Fibroblast of peridontal ligament (primary cell): ENCODE data around the gene TMTC2.
A peak's percentile ranks its signal among the peaks of the same experiment; 100 is the strongest.

Source experiments
- DNase-seq: peaks from one replicate; pipeline ENCODE4 v3.0.0-alpha.2; 2010; ENCODE audit errors: extremely low read depth

The TMTC2 gene

GRCh38 chr12:82883394-82884355 lies 197.0 kb downstream of the TMTC2 start:
- DNase-seq, result no peak

- no peak for DNase-seq
Observed at GRCh38 chr12:82886671-82887340, 200.1 kb downstream of the TMTC2 start.

GRCh38 chr12:82893896-82894295 lies 207.2 kb downstream of the TMTC2 start:
- no peak for DNase-seq

GRCh38 chr12:82896277-82896676 lies 209.6 kb downstream of the TMTC2 start:
- DNase-seq, result no peak

- no peak for DNase-seq
Observed at GRCh38 chr12:82896979-82897378, 210.3 kb downstream of the TMTC2 start.

- DNase-seq, result no peak
Observed at GRCh38 chr12:82898441-82898840, 211.7 kb downstream of the TMTC2 start.

GRCh38 chr12:82904219-82904790 lies 217.6 kb downstream of the TMTC2 start:
- DNase-seq, result peak; percentile 57

GRCh38 chr12:82910246-82910893 lies 223.7 kb downstream of the TMTC2 start:
- no peak for DNase-seq

- DNase-seq, result peak; percentile 23
Observed at GRCh38 chr12:82912406-82912805, 225.7 kb downstream of the TMTC2 start.

GRCh38 chr12:82919388-82920054 lies 232.8 kb downstream of the TMTC2 start:
- DNase-seq, result no peak

- no peak for DNase-seq
Observed at GRCh38 chr12:82923935-82924334, 237.2 kb downstream of the TMTC2 start.

- DNase-seq, result no peak
Observed at GRCh38 chr12:82926630-82927029, 239.9 kb downstream of the TMTC2 start.

- no peak for DNase-seq
Observed at GRCh38 chr12:82930301-82930700, 243.6 kb downstream of the TMTC2 start.

GRCh38 chr12:82931349-82932116 lies 244.8 kb downstream of the TMTC2 start:
- DNase-seq, result peak; percentile 16

GRCh38 chr12:82937151-82937550 lies 250.4 kb downstream of the TMTC2 start:
- peak; percentile 21 for DNase-seq

- DNase-seq, result no peak
Observed at GRCh38 chr12:82942521-82942920, 255.8 kb downstream of the TMTC2 start.

GRCh38 chr12:82942991-82943401 lies 256.3 kb downstream of the TMTC2 start:
- DNase-seq, result no peak

GRCh38 chr12:82948491-82948890 lies 261.8 kb downstream of the TMTC2 start:
- no peak for DNase-seq

- no peak for DNase-seq
Observed at GRCh38 chr12:82950356-82950755, 263.6 kb downstream of the TMTC2 start.

- DNase-seq, result no peak
Observed at GRCh38 chr12:82952946-82953345, 266.2 kb downstream of the TMTC2 start.

GRCh38 chr12:82953397-82953796 lies 266.7 kb downstream of the TMTC2 start:
- DNase-seq, result no peak
